ENCODE data around the gene SFI1.

Gene SFI1

DNA sequence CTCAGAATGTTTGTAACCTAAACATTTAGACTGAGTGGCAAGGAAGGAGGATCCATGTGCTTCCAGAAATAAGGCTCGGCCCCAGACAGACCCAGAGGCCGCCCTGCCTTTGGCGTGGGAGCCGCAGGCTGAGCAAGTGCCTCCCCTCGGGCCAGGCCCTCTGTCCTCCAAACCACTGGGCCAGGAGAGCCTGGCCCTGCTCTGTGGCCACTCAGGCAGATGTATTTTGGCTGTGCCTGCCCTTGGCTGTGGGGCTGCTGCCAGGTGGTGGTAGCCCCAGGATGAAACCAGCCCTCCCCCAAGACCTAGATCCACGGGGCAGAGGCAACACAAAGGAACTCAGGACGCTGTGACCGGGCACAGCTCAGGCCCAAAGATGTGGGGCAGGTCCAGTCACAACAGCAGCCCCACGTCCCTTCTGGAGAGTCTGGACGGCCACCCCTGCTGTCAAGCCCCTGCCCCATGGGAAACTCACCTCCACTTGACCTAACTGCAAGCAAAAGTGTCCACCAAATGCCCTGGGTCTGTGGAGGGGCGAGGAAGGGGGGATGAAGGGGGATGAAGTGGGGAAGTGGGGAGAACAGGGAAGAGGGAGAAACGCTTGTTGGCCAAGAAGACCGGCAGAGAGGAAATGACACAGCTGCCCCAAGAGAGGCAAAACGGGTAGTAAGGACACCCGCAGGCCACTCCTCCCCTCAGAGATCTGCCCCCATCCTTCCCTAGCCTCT is 141.7 kb downstream of the SFI1 start:
- DNase-seq = no peak

GRCh38 chr22:31639436-31640039 is 143.2 kb downstream of the SFI1 start:
- no peak for DNase-seq

DNA sequence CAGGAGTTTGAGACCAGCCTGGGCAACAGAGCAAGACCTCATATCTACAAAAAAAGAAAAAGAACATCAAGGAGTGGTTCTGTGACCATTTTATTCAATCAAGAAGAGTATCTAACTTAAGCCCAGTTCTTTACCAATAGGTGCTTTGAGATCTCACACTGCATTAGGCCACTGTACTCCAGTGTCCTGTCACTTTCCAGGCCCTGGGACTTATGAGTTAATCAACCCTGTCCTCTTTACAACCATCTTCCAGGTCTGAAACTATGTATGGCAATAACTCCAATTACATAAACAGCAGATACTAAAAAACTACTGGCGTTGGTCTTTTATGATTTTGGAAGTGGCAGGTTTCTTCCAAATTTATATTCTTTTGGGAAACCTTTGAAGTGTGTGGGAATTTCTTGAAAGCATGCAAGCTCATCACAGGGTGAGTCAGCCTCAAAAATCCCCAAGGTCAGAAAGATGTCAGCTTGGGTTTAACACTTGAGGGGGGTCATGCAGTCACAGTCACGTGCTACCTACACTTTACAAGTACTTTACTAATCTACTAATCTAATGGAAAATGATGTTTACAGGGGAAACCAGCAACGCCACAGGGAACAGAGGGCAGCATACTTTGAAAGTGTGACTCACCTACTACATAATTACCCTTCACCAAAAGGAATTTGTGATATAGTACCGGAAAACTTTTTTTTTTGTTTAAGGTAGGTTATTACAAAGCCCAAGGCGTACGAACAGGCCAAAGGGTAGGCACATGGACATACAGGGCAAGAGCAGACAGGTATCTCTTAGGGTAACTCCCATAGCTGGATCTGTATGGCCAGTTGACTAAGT is 150.1 kb downstream of the SFI1 start:
- no peak for DNase-seq

- no peak for DNase-seq
Measured at GRCh38 chr22:31647066-31647465, 150.7 kb downstream of the SFI1 start.

- DNase-seq = no peak
Measured at GRCh38 chr22:31647523-31648320, 151.4 kb downstream of the SFI1 start.

- no peak for DNase-seq
Measured at GRCh38 chr22:31650391-31650790, 154.1 kb downstream of the SFI1 start.

GRCh38 chr22:31651664-31652063 is 155.3 kb downstream of the SFI1 start:
- no peak for DNase-seq

- no peak for DNase-seq
Measured at GRCh38 chr22:31652088-31652487, 155.8 kb downstream of the SFI1 start.

DNA sequence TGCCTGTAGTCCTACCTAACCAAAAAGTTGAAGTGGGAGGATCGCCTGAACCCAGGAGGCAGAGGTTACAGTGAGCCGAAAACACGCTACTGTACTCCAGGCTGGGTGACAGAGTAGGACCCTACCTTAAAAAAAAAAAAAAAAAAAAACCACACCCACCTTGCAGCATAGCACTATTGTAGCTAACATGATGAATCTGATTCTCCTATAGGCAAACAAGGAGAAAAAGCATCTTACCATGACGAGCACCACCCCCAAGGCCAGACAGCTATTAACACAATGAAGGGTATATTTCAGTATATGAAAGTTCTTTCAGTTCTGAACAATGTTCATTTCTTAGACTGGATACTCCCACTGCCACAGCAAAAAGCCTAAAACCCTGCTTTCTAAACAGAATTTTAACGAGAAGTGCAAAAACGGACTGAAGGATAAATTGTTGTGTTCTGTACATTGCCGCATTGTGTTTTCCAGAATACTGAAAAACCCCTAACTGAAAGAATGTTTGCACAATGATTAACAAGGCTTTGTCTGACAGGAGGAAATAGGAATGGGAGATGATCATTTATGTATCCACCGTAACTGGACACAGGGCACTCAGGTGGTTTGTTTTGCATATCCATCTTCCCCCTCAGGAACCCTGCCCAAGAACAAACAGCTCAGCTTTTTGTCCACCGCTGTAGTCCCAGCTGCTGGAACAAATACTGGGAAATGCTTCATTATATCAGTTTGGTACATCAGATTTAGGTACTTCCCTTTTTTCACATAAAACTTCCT is 156.8 kb downstream of the SFI1 start:
- DNase-seq = no peak

GRCh38 chr22:31653944-31654343 is 157.6 kb downstream of the SFI1 start:
- DNase-seq = no peak

DNA sequence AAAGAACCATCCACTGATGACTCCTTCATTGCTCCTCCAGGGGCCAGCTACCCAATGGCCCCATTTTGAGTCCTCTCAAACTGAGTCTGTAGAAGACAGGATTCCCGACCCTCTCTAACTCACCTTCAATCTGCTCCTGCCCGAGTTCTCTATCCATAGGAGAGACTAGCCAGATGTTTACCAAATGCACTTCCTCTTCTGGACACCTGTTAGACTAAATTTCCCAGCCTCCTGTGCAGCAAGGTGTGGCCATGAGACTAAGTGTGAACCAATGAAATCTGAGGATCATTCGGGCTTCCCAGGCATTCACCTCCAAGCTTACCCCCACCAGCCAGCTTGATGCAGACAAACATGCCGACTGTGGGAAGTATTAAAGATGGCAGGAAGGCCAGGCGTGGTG is 158.1 kb downstream of the SFI1 start:
- DNase-seq = no peak

- DNase-seq = no peak
Measured at GRCh38 chr22:31659246-31659645, 162.9 kb downstream of the SFI1 start.

GRCh38 chr22:31660860-31661341 is 164.6 kb downstream of the SFI1 start:
- DNase-seq = peak; percentile 36

DNA sequence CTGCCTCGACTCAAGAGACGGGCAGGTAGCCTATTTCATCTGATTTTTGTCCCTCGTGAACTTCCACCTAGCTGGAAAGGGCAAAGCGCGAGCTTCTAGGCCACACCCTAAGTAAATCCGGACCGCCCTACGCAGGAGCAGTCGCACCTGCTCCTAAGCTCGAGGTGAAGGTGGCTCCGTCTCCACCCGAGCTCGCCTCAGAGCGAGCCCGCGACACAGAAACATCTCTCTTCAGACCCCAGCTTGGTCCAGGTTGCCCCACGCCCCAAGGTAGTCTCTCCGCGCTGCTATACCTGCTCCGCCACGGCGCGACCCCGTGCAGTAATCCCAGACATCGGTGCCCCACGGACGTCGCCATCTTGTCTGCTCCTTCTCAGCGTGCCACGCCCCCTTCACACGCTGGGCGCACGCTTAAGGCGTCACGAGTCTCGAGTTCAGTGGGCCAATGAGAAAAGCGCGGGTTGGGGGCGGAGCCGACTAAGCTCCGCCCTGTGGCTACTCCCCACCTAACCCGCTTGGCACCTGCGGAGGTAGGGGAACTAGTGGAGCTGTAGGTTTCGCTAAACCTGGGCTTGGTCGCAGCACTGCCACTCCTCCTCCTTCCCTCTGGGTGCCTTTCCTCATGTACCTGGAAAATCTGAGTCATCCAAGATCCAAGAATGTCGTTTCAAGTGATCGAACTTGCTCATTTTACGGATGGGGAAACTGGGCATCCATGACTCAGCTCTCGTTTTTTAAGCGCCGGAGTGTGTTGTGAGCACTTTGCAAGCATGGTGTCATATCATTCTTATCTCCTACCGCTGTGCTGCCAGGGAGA is 165.7 kb downstream of the SFI1 start, which contains the start of gene PISD:
Gene PISD, minus strand, starts transcription at position 365 of the 817 bp plus-strand sequence. Its CDS starts 7 bp downstream, at position 358.
- DNase-seq = peak; percentile 97

GRCh38 chr22:31662668-31663037 is 166.3 kb downstream of the SFI1 start:
- no peak for DNase-seq

Data from CD4-positive, alpha-beta T cell treated with Interleukin-10 for 1 hour (primary cell).